ENCODE measurements around the gene CRLF1. TPM values are rescaled to one million over a fixed set of nuclear protein-coding genes. Genes with fewer than 3 reads are reported as not detected.
A peak's percentile ranks its signal among the peaks of the same experiment; 100 is the strongest.

The CRLF1 gene
- 100 to 1,000 TPM in 1 of 4 donors, 10 to 100 TPM in 3; 27.4 to 115 (median 43.6) TPM for total RNA-seq

DNA sequence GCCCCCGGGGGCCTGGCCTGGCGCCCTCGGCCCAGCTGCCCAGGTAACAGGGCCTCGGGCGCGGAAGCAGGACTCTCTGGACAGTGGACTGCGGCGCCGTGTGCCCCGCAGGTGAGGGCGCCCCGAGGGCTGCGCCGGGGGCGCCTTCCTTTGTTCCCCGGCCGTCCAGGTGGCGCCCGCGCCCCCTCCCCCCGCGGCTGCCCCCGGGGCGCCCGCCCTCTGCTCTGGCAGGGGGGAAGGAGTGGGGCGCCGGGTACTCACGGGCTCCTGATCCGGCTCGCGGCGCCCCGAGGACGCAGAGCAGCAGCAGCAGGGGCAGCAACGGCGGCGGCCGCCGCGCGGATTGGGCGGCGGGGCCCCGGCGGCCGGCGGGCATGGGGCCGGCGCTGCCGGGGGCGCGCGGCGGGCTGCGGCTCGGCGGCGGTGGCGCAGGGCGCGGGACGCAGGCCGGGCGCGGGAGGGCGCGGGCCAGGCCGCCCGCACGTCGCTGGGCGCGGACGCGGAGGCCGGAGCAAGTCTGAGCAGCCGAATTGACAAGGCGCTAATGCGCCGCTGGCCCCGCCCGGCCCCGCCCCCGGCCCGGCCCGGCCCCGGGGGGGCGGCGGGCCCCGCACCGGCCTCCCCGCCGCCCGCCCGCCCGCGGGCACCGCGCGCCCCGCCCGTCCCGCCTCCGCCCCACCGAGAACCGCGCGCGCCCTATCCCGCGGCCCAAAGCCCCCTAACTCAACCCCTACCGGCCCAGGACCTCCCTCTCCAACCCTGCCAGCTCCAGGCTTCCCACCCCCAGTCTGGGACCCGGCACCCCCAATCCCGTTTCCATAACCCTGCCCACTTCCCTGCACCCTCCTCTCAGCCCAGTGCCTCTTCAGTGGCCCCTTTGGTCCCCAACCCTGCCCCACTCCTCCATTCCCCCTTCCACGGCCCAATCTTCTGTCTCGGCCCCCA is at the start of gene CRLF1:
CRLF1 (minus strand) TSS at position 519 of the 945 bp plus-strand sequence; CDS start at position 376, 143 bp downstream.
- Histone ChIP-seq H3K4me1 (peaks cover 2 to 61% (median 26%) of the 10 kb centered on the region in 4 donors), H3K27me3 (peaks cover 3 to 89% of the 10 kb centered on the region in 2 donors), H3K36me3 (no peaks in the 10 kb centered on the region), H3K4me3 (peak within 1 kb of the TSS in 3 of 4 donors; percentile 0 to 49 (median 25)), H3K27ac (peak within 1 kb of the TSS in 1 of 4 donors; percentile 31), H3K9me3 (no peaks in the 10 kb centered on the region)
- DNase-seq (ENCODE audit: low spot score in 2 of 2): no peak
- TF ChIP-seq POLR2A (IDR thresholded peaks at IDR 0.05): no peak
- no peak for TF ChIP-seq EP300 (IDR thresholded peaks at IDR 0.05)
- no peak for TF ChIP-seq CTCF (IDR thresholded peaks at IDR 0.05)
- WGBS, 2 donors: 2 to 3% methylated on average over 13 to 14 of the region's 116 CpGs

- Histone ChIP-seq H3K27ac (peak overlapping the region in 2 of 4 donors; percentile 93 to 94), H3K36me3 (no peaks in the 10 kb centered on the region), H3K4me3 (no peak overlapping the region), H3K4me1 (peaks cover 0 to 69% (median 54%) of the 10 kb centered on the region in 4 donors), H3K27me3 (no peaks in the 10 kb centered on the region), H3K9me3 (no peaks in the 10 kb centered on the region)
- WGBS, 2 donors: 94 to 97% methylated on average over 9 to 13 of the region's 13 CpGs
- no peak for DNase-seq (ENCODE audit: low spot score in 2 of 2)
- no peak for TF ChIP-seq POLR2A (IDR thresholded peaks at IDR 0.05)
- TF ChIP-seq CTCF (IDR thresholded peaks at IDR 0.05): no peak
- no peak for TF ChIP-seq EP300 (IDR thresholded peaks at IDR 0.05)
Measured at GRCh38 chr19:18655173-18655844, 48.7 kb upstream of the CRLF1 start.

GRCh38 chr19:18654469-18654868 is 47.9 kb upstream of the CRLF1 start:
- 94 to 97% methylated on average over 7 of the region's 7 CpGs for WGBS, 2 donors
- no peak for DNase-seq (ENCODE audit: low spot score in 2 of 2)
- no peaks in the 10 kb centered on the region for H3K27me3 ChIP-seq
- H3K4me3 ChIP-seq: no peak overlapping the region
- TF ChIP-seq EP300 (IDR thresholded peaks at IDR 0.05) (no peak), CTCF (IDR thresholded peaks at IDR 0.05) (no peak), POLR2A (IDR thresholded peaks at IDR 0.05) (no peak)
- no peaks in the 10 kb centered on the region for H3K9me3 ChIP-seq
- no peaks in the 10 kb centered on the region for H3K36me3 ChIP-seq
- H3K27ac ChIP-seq: peak overlapping the region in 1 of 4 donors; percentile 94
- peaks cover 0 to 69% (median 54%) of the 10 kb centered on the region in 4 donors for H3K4me1 ChIP-seq

GRCh38 chr19:18653853-18654252 is 47.3 kb upstream of the CRLF1 start:
- TF ChIP-seq CTCF (IDR thresholded peaks at IDR 0.05) (no peak), POLR2A (IDR thresholded peaks at IDR 0.05) (no peak), EP300 (IDR thresholded peaks at IDR 0.05) (no peak)
- H3K27ac ChIP-seq: no peak overlapping the region
- H3K27me3 ChIP-seq: no peaks in the 10 kb centered on the region
- H3K4me3 ChIP-seq: no peak overlapping the region
- no peaks in the 10 kb centered on the region for H3K9me3 ChIP-seq
- peaks cover 0 to 69% (median 54%) of the 10 kb centered on the region in 4 donors for H3K4me1 ChIP-seq
- no peaks in the 10 kb centered on the region for H3K36me3 ChIP-seq
- DNase-seq (ENCODE audit: low spot score in 2 of 2): no peak
- 95 to 100% methylated on average over 1 of the region's 1 CpG for WGBS, 2 donors
